RPMI7951 (cell line): Measurements from ENCODE around the gene ATP6V0C. TPM values are rescaled to one million over a fixed set of nuclear protein-coding genes. Genes with fewer than 3 reads are reported as not detected.
"Not testable (repeated sequence)": the region's sequence is repeated elsewhere in the genome, so short reads cannot be mapped to it uniquely, and the experiment has no call there.

Source experiments
- DNase-seq: peaks from one replicate; pipeline ENCODE4 v3.0.0-alpha.2; 2012; ENCODE audit warnings: low read depth
- total RNA-seq: library from RNA; depleted of rRNA; stranded (reverse); fragments of >200 nt; shearing (Covaris generic); gene quantifications from 2 replicates; pipeline ENCODE4 v1.2.3, GENCODE V29; 2014; rRNA removed

ATP6V0C gene
- total RNA-seq, 1 experiment from 2014 or later = 30.0 TPM

GRCh38 chr16:2550283-2550878, 36.6 kb downstream of the ATP6V0C start:
- not testable (repeated sequence) for DNase-seq

- DNase-seq = not testable (repeated sequence)
Observed at GRCh38 chr16:2551420-2551889, 37.7 kb downstream of the ATP6V0C start.

GRCh38 chr16:2554709-2555425, 41.1 kb downstream of the ATP6V0C start:
- DNase-seq = not testable (repeated sequence)

- not testable (repeated sequence) for DNase-seq
Observed at GRCh38 chr16:2557150-2557549, 43.4 kb downstream of the ATP6V0C start.

GRCh38 chr16:2560131-2560797, 46.5 kb downstream of the ATP6V0C start:
- not testable (repeated sequence) for DNase-seq

- DNase-seq = not testable (repeated sequence)
Observed at GRCh38 chr16:2560798-2561133, 47.0 kb downstream of the ATP6V0C start.

- not testable (repeated sequence) for DNase-seq
Observed at GRCh38 chr16:2567506-2567905, 53.8 kb downstream of the ATP6V0C start.

- not testable (repeated sequence) for DNase-seq
Observed at GRCh38 chr16:2568573-2568972, 54.8 kb downstream of the ATP6V0C start.

Other genes starting within 250 kb of the ATP6V0C start
- 148 and 155 TPM in 2 replicates for gene RNPS1, start 245.8 kb upstream of the ATP6V0C start, total RNA-seq
- gene ABCA3, start 173.2 kb upstream of the ATP6V0C start, total RNA-seq = 0.20 and 0.60 TPM in 2 replicates
- 37.4 and 38.3 TPM in 2 replicates for gene CCNF, start 84.5 kb upstream of the ATP6V0C start, total RNA-seq
- 10.2 and 21.7 TPM in 2 replicates for gene TEDC2, start 53.8 kb upstream of the ATP6V0C start, total RNA-seq
- gene NTN3, start 42.7 kb upstream of the ATP6V0C start, total RNA-seq = not detected in 2 replicates
- 4.4 and 5.1 TPM in 2 replicates for gene TBC1D24, start 38.8 kb upstream of the ATP6V0C start, total RNA-seq
- 8.9 and 11.3 TPM in 2 replicates for gene AMDHD2, start 6.4 kb downstream of the ATP6V0C start, total RNA-seq
- not detected in 2 replicates for gene CEMP1, start 17.5 kb downstream of the ATP6V0C start, total RNA-seq
- gene PDPK1, start 24.1 kb downstream of the ATP6V0C start, total RNA-seq = 8.2 and 9.4 TPM in 2 replicates
- 39.7 and 55.6 TPM in 2 replicates for gene KCTD5, start 168.6 kb downstream of the ATP6V0C start, total RNA-seq
- 0.29 and 1.1 TPM in 2 replicates for gene PRSS27, start 206.3 kb downstream of the ATP6V0C start, total RNA-seq
- 20.5 and 40.0 TPM in 2 replicates for gene SRRM2, start 238.7 kb downstream of the ATP6V0C start, total RNA-seq